Smooth muscle cell (in vitro differentiated cells): ENCODE results near the gene GLIS1. TPM values are rescaled to one million over a fixed set of nuclear protein-coding genes. Genes with fewer than 3 reads are reported as not detected.

Experiments used
- DNase-seq: peaks from one replicate; lab custom pipeline; 2025; ENCODE audit not compliant: unreplicated experiment; lab: John Stamatoyannopoulos, UW
- H2AFZ ChIP-seq: fragments of 200-600 bp; sonication (generic); 2 replicates; pipeline ENCODE4 v1.6.0; 2016; ENCODE audit warnings: antibody characterized with exemption, low read depth, mild to moderate bottlenecking
- H3F3A ChIP-seq: fragments of 200-600 bp; sonication (generic); 2 replicates; pipeline ENCODE4 v1.6.0; 2017; ENCODE audit warnings: antibody characterized with exemption, low read depth
- H3K27ac ChIP-seq: fragments of 200-600 bp; sonication (generic); 2 replicates; pipeline ENCODE4 v1.5.1; 2016; ENCODE audit warnings: low read depth, mild to moderate bottlenecking
- H3K27me3 ChIP-seq: fragments of 200-600 bp; sonication (generic); 2 replicates; pipeline ENCODE4 v1.6.1; 2016; ENCODE audit warnings: low read depth, mild to moderate bottlenecking
- H3K36me3 ChIP-seq: fragments of 200-600 bp; sonication (generic); 2 replicates; pipeline ENCODE4 v1.5.1; 2016; ENCODE audit warnings: low read depth
- H3K4me1 ChIP-seq: fragments of 200-600 bp; sonication (generic); 2 replicates; pipeline ENCODE4 v1.5.1; 2016; ENCODE audit warnings: low read depth
- H3K4me2 ChIP-seq: fragments of 200-600 bp; sonication (generic); 2 replicates; pipeline ENCODE4 v1.6.0; 2016; ENCODE audit warnings: mild to moderate bottlenecking
- H3K4me3 ChIP-seq: fragments of 200-600 bp; sonication (generic); 2 replicates; pipeline ENCODE4 v1.5.1; 2016; ENCODE audit warnings: mild to moderate bottlenecking
- H3K79me2 ChIP-seq: fragments of 200-600 bp; sonication (generic); 2 replicates; pipeline ENCODE4 v1.6.0; 2016; ENCODE audit warnings: low read depth, mild to moderate bottlenecking
- H3K9ac ChIP-seq: fragments of 200-600 bp; sonication (generic); 2 replicates; pipeline ENCODE4 v1.6.0; 2016; ENCODE audit warnings: low read depth
- H3K9me3 ChIP-seq: fragments of 200-600 bp; sonication (generic); replicated peaks from 2 replicates; pipeline ENCODE4 v1.5.1; 2016; ENCODE audit warnings: low read depth
- H4K20me1 ChIP-seq: fragments of 200-600 bp; sonication (generic); 2 replicates; pipeline ENCODE4 v1.6.0; 2016; ENCODE audit warnings: low read depth
- WGBS: methylation state at CpG from one replicate; pipeline ENCODE4 v1.1.7; 2016; ENCODE audit warnings: low lambda C conversion rate; 5-methylcytosine and 5-hydroxymethylcytosine counted together
- polyA plus RNA-seq: library from polyadenylated mRNA; unstranded; fragments of >200 nt; fragmentation: Nextera tagmentation; extraction: Ambion mirVana; gene quantifications from 2 replicates; pipeline ENCODE4 v1.2.1, GENCODE V29; 2016
- total RNA-seq: library from RNA; depleted of rRNA; stranded (reverse); fragments of >200 nt; gene quantifications from 2 replicates; pipeline ENCODE4 v1.2.3, GENCODE V29; 2014
- TF ChIP-seq, protein P1 (sequence below): fragments of 200-600 bp; sonication (generic); IDR thresholded peaks from 2 replicates; pipeline ENCODE4 v1.5.1; 2017; ENCODE audit warnings: borderline replicate concordance, mild to moderate bottlenecking, antibody characterized with exemption; ENCODE audit not compliant: insufficient read depth, poor library complexity, severe bottlenecking

Gene GLIS1
- total and polyA plus RNA-seq, 2 experiments from 2014 or later, result 0.36 to 4.9 TPM

DNA sequence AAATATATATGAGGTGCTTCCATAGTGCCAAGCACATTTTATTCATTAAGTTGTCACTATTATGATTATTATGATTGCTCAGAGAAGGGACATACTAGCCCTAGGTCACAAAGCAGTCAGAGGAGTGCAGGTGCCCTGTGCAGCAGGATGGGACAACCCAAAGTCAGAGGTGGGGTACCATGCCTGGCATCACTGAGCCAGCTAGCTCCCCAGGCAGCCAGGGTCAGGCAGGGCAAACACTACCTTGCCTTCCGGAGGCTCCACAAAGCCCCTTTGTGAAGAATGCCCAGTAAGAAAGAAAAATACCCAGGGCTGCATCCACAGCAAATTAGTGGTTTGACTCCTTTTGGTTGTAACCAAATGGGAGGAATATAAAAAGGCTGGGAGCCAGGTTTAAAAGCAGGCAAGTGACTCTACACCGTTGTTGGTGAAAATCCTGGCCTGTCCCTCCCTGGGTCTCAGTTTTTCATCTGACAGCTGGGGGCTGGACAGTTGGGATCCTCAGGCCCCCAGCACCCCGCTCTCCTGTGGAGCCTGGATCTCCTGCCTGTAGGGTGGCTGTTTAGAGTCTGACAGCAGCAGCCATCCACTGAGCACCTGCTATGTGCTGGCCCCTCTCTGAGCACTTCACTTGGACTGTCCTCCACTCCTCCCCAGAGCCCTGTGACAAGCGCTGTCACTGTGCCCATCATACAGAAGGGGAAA is 98.8 kb downstream of the GLIS1 start:
- Histone ChIP-seq H3K79me2 (no peaks in the 10 kb centered on the region), H2AFZ (no peak overlapping the region), H3K4me1 (no peaks in the 10 kb centered on the region), H3K9ac (no peak overlapping the region), H3K9me3 (no peaks in the 10 kb centered on the region), H4K20me1 (no peaks in the 10 kb centered on the region), H3K4me2 (no peak overlapping the region), H3K4me3 (no peak overlapping the region), H3K27me3 (no peaks in the 10 kb centered on the region), H3K27ac (no peak overlapping the region), H3K36me3 (no peaks in the 10 kb centered on the region), H3F3A (no peaks in the 10 kb centered on the region)
- no peak for DNase-seq
- 97% methylated on average over 4 of the region's 4 CpGs for WGBS
- TF ChIP-seq, protein P1, sequence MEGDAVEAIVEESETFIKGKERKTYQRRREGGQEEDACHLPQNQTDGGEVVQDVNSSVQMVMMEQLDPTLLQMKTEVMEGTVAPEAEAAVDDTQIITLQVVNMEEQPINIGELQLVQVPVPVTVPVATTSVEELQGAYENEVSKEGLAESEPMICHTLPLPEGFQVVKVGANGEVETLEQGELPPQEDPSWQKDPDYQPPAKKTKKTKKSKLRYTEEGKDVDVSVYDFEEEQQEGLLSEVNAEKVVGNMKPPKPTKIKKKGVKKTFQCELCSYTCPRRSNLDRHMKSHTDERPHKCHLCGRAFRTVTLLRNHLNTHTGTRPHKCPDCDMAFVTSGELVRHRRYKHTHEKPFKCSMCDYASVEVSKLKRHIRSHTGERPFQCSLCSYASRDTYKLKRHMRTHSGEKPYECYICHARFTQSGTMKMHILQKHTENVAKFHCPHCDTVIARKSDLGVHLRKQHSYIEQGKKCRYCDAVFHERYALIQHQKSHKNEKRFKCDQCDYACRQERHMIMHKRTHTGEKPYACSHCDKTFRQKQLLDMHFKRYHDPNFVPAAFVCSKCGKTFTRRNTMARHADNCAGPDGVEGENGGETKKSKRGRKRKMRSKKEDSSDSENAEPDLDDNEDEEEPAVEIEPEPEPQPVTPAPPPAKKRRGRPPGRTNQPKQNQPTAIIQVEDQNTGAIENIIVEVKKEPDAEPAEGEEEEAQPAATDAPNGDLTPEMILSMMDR, result no peak

DNA sequence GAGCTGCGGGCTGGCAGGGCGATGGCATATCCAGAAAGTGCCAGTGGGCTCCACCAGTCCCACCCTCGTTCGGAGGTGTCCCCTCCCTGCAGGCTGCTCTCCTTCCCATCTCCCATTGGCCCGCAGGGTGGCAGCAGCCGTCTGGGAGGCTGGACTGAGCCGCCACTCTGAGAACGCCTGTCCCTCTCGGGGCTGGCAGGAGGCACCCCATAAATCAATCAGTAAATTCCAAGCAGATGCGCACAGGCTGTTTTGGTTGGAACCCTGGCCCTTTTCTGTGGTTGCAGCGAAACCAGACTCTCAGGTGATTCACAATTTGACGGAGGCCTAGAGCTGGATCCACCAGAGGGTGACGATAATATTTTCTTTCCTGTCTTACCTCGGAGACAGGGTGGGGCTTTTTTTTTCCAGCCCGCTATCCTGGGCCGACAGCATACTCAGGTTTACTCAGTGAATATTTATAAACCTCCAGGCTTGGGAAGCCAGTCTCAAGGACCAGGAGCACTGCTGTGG is 99.7 kb downstream of the GLIS1 start:
- Histone ChIP-seq H4K20me1 (no peaks in the 10 kb centered on the region), H3K9ac (no peak overlapping the region), H2AFZ (no peak overlapping the region), H3K9me3 (no peaks in the 10 kb centered on the region), H3K4me2 (no peak overlapping the region), H3K27ac (no peak overlapping the region), H3K4me3 (no peak overlapping the region), H3K4me1 (no peaks in the 10 kb centered on the region), H3F3A (no peaks in the 10 kb centered on the region), H3K79me2 (no peaks in the 10 kb centered on the region), H3K36me3 (no peaks in the 10 kb centered on the region), H3K27me3 (no peaks in the 10 kb centered on the region)
- DNase-seq, result no peak
- WGBS, result 58% methylated on average over 16 of the region's 16 CpGs
- TF ChIP-seq, protein P1, result no peak

DNA sequence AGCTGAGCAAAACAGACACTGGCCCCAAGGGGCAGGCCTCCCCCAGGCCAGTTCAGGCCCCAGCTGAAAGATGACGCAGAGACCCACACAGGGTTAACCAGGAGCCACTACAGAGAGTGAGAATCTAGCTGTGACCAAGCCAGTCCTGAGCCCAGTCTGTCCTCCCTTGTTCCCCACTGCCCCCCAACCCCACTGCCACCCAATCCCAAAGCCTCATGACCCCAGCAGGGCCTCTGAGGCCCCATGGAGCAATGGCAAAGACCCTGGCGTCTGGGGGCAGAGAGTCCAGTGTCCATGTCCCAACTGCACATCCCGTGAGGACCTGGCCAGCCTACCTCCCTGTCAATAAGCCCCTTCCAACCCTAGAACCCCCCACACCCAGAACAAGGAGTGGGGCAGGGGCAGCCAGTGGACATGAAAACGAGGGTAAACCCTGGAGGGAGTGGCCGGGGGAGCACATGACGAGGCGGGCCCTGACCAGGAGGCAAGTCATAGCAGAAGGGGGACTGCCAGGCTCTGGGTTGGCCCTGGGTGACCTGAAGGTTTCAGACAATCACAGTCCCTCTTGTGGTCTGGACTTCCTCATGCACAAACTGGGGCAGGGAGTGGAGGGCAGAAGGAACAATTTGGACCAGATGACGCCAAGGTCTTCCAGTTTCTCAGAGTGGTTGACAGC is 100.5 kb downstream of the GLIS1 start:
- Histone ChIP-seq H3K27me3 (no peaks in the 10 kb centered on the region), H3K4me1 (no peaks in the 10 kb centered on the region), H3K27ac (no peak overlapping the region), H3F3A (no peaks in the 10 kb centered on the region), H4K20me1 (no peaks in the 10 kb centered on the region), H2AFZ (no peak overlapping the region), H3K36me3 (no peaks in the 10 kb centered on the region), H3K4me3 (no peak overlapping the region), H3K9me3 (no peaks in the 10 kb centered on the region), H3K79me2 (no peaks in the 10 kb centered on the region), H3K9ac (no peak overlapping the region), H3K4me2 (no peak overlapping the region)
- WGBS, result 98% methylated on average over 8 of the region's 8 CpGs
- DNase-seq, result no peak
- TF ChIP-seq, protein P1, result no peak
